Neural progenitor cell (in vitro differentiated cells): ENCODE data around the gene JAK2. TPM values are rescaled to one million over a fixed set of nuclear protein-coding genes. Genes with fewer than 3 reads are reported as not detected.

Source experiments
- DNase-seq: peaks from one replicate; pipeline ENCODE4 v3.0.0-alpha.2; 2016; ENCODE audit warnings: low spot score
- H2AFZ ChIP-seq: fragments of 200-600 bp; sonication (generic); replicated peaks from 2 replicates; pipeline ENCODE4 v1.6.1; 2016; ENCODE audit warnings: antibody characterized with exemption
- H3F3A ChIP-seq: fragments of 200-600 bp; sonication (generic); 2 replicates; pipeline ENCODE4 v1.6.1; 2016; ENCODE audit warnings: antibody characterized with exemption, low read depth
- H3K27ac ChIP-seq: fragments of 200-600 bp; sonication (generic); 2 replicates; pipeline ENCODE4 v1.5.1; 2016; ENCODE audit warnings: mild to moderate bottlenecking
- H3K27me3 ChIP-seq: fragments of 200-600 bp; sonication (generic); 2 replicates; pipeline ENCODE4 v1.6.1; 2016; ENCODE audit warnings: mild to moderate bottlenecking, moderate library complexity
- H3K36me3 ChIP-seq: fragments of 200-600 bp; sonication (generic); 2 replicates; pipeline ENCODE4 v1.5.1; 2016
- H3K4me1 ChIP-seq: fragments of 200-600 bp; sonication (generic); 2 replicates; pipeline ENCODE4 v1.6.1; 2016; ENCODE audit warnings: mixed run types
- H3K4me2 ChIP-seq: fragments of 200-600 bp; sonication (generic); 2 replicates; pipeline ENCODE4 v1.6.1; 2016
- H3K4me3 ChIP-seq: fragments of 200-600 bp; sonication (generic); 2 replicates; pipeline ENCODE4 v1.5.1; 2016
- H3K79me2 ChIP-seq: fragments of 200-600 bp; sonication (generic); 2 replicates; pipeline ENCODE4 v1.6.1; 2016; ENCODE audit warnings: low read depth
- H3K9ac ChIP-seq: fragments of 200-600 bp; sonication (generic); 2 replicates; pipeline ENCODE4 v1.6.1; 2016
- H3K9me3 ChIP-seq: fragments of 200-600 bp; sonication (generic); 2 replicates; pipeline ENCODE4 v1.5.1; 2016; ENCODE audit warnings: low read depth
- H4K20me1 ChIP-seq: fragments of 200-600 bp; sonication (generic); 2 replicates; pipeline ENCODE4 v1.6.1; 2016; ENCODE audit warnings: low read depth
- H3K27ac Mint-ChIP-seq: 3 replicates; pipeline ENCODE4 v1.8.0; 2021; ENCODE audit warnings: mixed read lengths
- H3K27me3 Mint-ChIP-seq: 2 replicates; pipeline ENCODE4 v1.8.0; 2022; ENCODE audit warnings: low read depth, mild to moderate bottlenecking, inconsistent platforms, moderate library complexity, mixed read lengths; ENCODE audit not compliant: insufficient read depth
- H3K36me3 Mint-ChIP-seq: 3 replicates; pipeline ENCODE4 v1.8.0; 2021; ENCODE audit warnings: mixed read lengths
- H3K4me1 Mint-ChIP-seq: 3 replicates; pipeline ENCODE4 v1.8.0; 2021; ENCODE audit warnings: mixed read lengths
- H3K4me3 Mint-ChIP-seq: 3 replicates; pipeline ENCODE4 v1.8.0; 2021; ENCODE audit warnings: mild to moderate bottlenecking, moderate library complexity, mixed read lengths
- H3K9me3 Mint-ChIP-seq: 3 replicates; pipeline ENCODE4 v1.8.0; 2020; ENCODE audit warnings: mixed read lengths
- CTCF ChIP-seq: fragments of 200-600 bp; sonication (generic); IDR thresholded peaks from 2 replicates; pipeline ENCODE4 v1.5.1; 2017; ENCODE audit warnings: antibody characterized with exemption, mild to moderate bottlenecking
- EZH2 ChIP-seq: fragments of 200-600 bp; sonication (generic); IDR thresholded peaks from 2 replicates; pipeline ENCODE4 v1.6.1; 2017; ENCODE audit warnings: antibody characterized with exemption, mild to moderate bottlenecking, moderate library complexity
- EZH2phosphoT487 ChIP-seq: fragments of 200-600 bp; sonication (generic); IDR thresholded peaks from 2 replicates; pipeline ENCODE4 v1.6.1; 2017; ENCODE audit warnings: antibody characterized with exemption
- total RNA-seq: library from RNA; depleted of rRNA; stranded (reverse); fragments of >200 nt; gene quantifications from 2 replicates; pipeline ENCODE4 v1.2.3, GENCODE V29; 2015; ENCODE audit warnings: low replicate concordance

JAK2 gene
- total RNA-seq, 1 donor from 2014 or later = 3.9 TPM

GRCh38 chr9:4959031-4959430 is 26.0 kb upstream of the JAK2 start:
- TF ChIP-seq EZH2phosphoT487 = no peak
- TF ChIP-seq CTCF = no peak
- no peak for TF ChIP-seq EZH2
- no peak overlapping the region for H3K9ac ChIP-seq
- Mint-ChIP-seq H3K27me3 (no peaks in the 10 kb centered on the region), H3K4me1 (no peaks in the 10 kb centered on the region), H3K4me3 (no peak overlapping the region), H3K27ac (no peak overlapping the region), H3K36me3 (no peaks in the 10 kb centered on the region), H3K9me3 (peaks cover 11% of the 10 kb centered on the region)
- no peaks in the 10 kb centered on the region for H4K20me1 ChIP-seq
- no peak overlapping the region for H2AFZ ChIP-seq
- H3K36me3 ChIP-seq = no peaks in the 10 kb centered on the region
- no peak overlapping the region for H3K27ac ChIP-seq
- no peaks in the 10 kb centered on the region for H3K9me3 ChIP-seq
- no peaks in the 10 kb centered on the region for H3K79me2 ChIP-seq
- no peaks in the 10 kb centered on the region for H3F3A ChIP-seq
- H3K4me2 ChIP-seq = no peak overlapping the region
- no peaks in the 10 kb centered on the region for H3K4me1 ChIP-seq
- H3K4me3 ChIP-seq = no peak overlapping the region
- H3K27me3 ChIP-seq = no peaks in the 10 kb centered on the region
- DNase-seq = no peak

- no peak overlapping the region for H3K4me2 ChIP-seq
- H3K9me3 ChIP-seq = no peaks in the 10 kb centered on the region
- no peaks in the 10 kb centered on the region for H4K20me1 ChIP-seq
- no peaks in the 10 kb centered on the region for H3K27me3 Mint-ChIP-seq
- H3K4me3 ChIP-seq = no peak overlapping the region
- H3K27ac Mint-ChIP-seq = no peak overlapping the region
- H3K4me3 Mint-ChIP-seq = no peak overlapping the region
- peaks cover 11% of the 10 kb centered on the region for H3K9me3 Mint-ChIP-seq
- TF ChIP-seq CTCF = no peak
- no peak for TF ChIP-seq EZH2phosphoT487
- TF ChIP-seq EZH2 = no peak
- no peaks in the 10 kb centered on the region for H3K79me2 ChIP-seq
- peaks cover 10% of the 10 kb centered on the region for H3K4me1 ChIP-seq
- no peaks in the 10 kb centered on the region for H3K36me3 ChIP-seq
- H3K27me3 ChIP-seq = no peaks in the 10 kb centered on the region
- DNase-seq = no peak
- H3K9ac ChIP-seq = no peak overlapping the region
- H3K27ac ChIP-seq = no peak overlapping the region
- H2AFZ ChIP-seq = no peak overlapping the region
- no peaks in the 10 kb centered on the region for H3F3A ChIP-seq
- H3K36me3 Mint-ChIP-seq = no peaks in the 10 kb centered on the region
- H3K4me1 Mint-ChIP-seq = peaks cover 12% of the 10 kb centered on the region
Observed at GRCh38 chr9:4962085-4962484, 23.0 kb upstream of the JAK2 start.

GRCh38 chr9:4964540-4964939 is 20.5 kb upstream of the JAK2 start:
- no peak overlapping the region for H2AFZ ChIP-seq
- H3K4me3 Mint-ChIP-seq = no peak overlapping the region

More at GRCh38 chr9:4964540-4964939, 20.5 kb upstream of the JAK2 start:
- H3K4me1 ChIP-seq = peaks cover 10% of the 10 kb centered on the region
- H3K4me3 ChIP-seq = no peak overlapping the region
- no peaks in the 10 kb centered on the region for H3K9me3 ChIP-seq
- DNase-seq = peak; percentile 69
- H3K27ac ChIP-seq = no peak overlapping the region
- H3K79me2 ChIP-seq = no peaks in the 10 kb centered on the region
- no peaks in the 10 kb centered on the region for H3K27me3 ChIP-seq
- no peaks in the 10 kb centered on the region for H4K20me1 ChIP-seq
- no peaks in the 10 kb centered on the region for H3K36me3 ChIP-seq
- peaks cover 12% of the 10 kb centered on the region for H3K4me1 Mint-ChIP-seq
- H3K9me3 Mint-ChIP-seq = peaks cover 11% of the 10 kb centered on the region
- H3K4me2 ChIP-seq = no peak overlapping the region
- no peaks in the 10 kb centered on the region for H3F3A ChIP-seq
- no peak overlapping the region for H3K27ac Mint-ChIP-seq
- no peaks in the 10 kb centered on the region for H3K36me3 Mint-ChIP-seq
- H3K9ac ChIP-seq = no peak overlapping the region
- TF ChIP-seq EZH2 (no peak), CTCF (no peak), EZH2phosphoT487 (no peak)
- peaks cover 3% of the 10 kb centered on the region for H3K27me3 Mint-ChIP-seq
